GM12865 (cell line): Measurements from ENCODE around the gene GBP4.

ENCODE experiments used
- DNase-seq: peaks from one replicate; pipeline ENCODE4 v3.0.0; 2010; ENCODE audit warnings: low read depth
- H3K4me3 ChIP-seq: 2 replicates; pipeline ENCODE4 v1.5.1; 2011; ENCODE audit warnings: mild to moderate bottlenecking, low read depth, low read length, control low read depth
- CTCF ChIP-seq: IDR thresholded peaks from 2 replicates; pipeline ENCODE4 v1.5.1; 2011; ENCODE audit warnings: low read length, control low read depth, low read depth, inconsistent platforms; ENCODE audit not compliant: insufficient read depth; ENCODE audit errors: missing control alignments

GBP4 gene

GRCh38 chr1:89172468-89173143 is 26.1 kb downstream of the GBP4 start:
- TF ChIP-seq CTCF: no peak
- DNase-seq: no peak
- no peak overlapping the region for H3K4me3 ChIP-seq

GRCh38 chr1:89171067-89171438 is 27.7 kb downstream of the GBP4 start:
- no peak overlapping the region for H3K4me3 ChIP-seq
- DNase-seq: no peak
- TF ChIP-seq CTCF: no peak

GRCh38 chr1:89170170-89171066 is 28.3 kb downstream of the GBP4 start:
- no peak for TF ChIP-seq CTCF
- no peak for DNase-seq
- no peak overlapping the region for H3K4me3 ChIP-seq

GRCh38 chr1:89169166-89169565 is 29.6 kb downstream of the GBP4 start:
- no peak for DNase-seq
- TF ChIP-seq CTCF: no peak
- H3K4me3 ChIP-seq: no peak overlapping the region

- no peak overlapping the region for H3K4me3 ChIP-seq
- no peak for TF ChIP-seq CTCF
- DNase-seq: no peak
Observed at GRCh38 chr1:89167590-89168230, 31.0 kb downstream of the GBP4 start.

- DNase-seq: no peak
- no peak for TF ChIP-seq CTCF
- no peak overlapping the region for H3K4me3 ChIP-seq
Observed at GRCh38 chr1:89166705-89167104, 32.0 kb downstream of the GBP4 start.
